NCI-H526 treated with DMSO at 0.1 percent for 48 hours (cell line): ENCODE measurements around the gene AP1B1.

Source experiments
- DNase-seq: peaks from one replicate; lab custom pipeline; 2025; lab: John Stamatoyannopoulos, UW

AP1B1 gene

GRCh38 chr22:29299136-29299900 lies 89.1 kb downstream of the AP1B1 start:
- no peak for DNase-seq

- no peak for DNase-seq
Observed at GRCh38 chr22:29298641-29299040, 89.7 kb downstream of the AP1B1 start.

GRCh38 chr22:29292379-29292778 lies 96.0 kb downstream of the AP1B1 start:
- DNase-seq = no peak

- DNase-seq = no peak
Observed at GRCh38 chr22:29291215-29291614, 97.2 kb downstream of the AP1B1 start.

GRCh38 chr22:29290061-29290460 lies 98.3 kb downstream of the AP1B1 start:
- DNase-seq = no peak

- no peak for DNase-seq
Observed at GRCh38 chr22:29288837-29289236, 99.5 kb downstream of the AP1B1 start.

GRCh38 chr22:29284196-29284595 lies 104.2 kb downstream of the AP1B1 start:
- no peak for DNase-seq

GRCh38 chr22:29277927-29278326 lies 110.4 kb downstream of the AP1B1 start:
- DNase-seq = no peak
